Hematopoietic multipotent progenitor cell treated with erythropoietin and hydrocortisone succinate and interleukin-3 and kit ligand, for 8 days (in vitro differentiated cells): ENCODE data around the gene PHETA1.
"Not testable (repeated sequence)": the region's sequence is repeated elsewhere in the genome, so short reads cannot be mapped to it uniquely, and the experiment has no call there.

Experiments
- DNase-seq: peaks from one replicate; pipeline ENCODE4 v3.0.0-alpha.2; 2015

PHETA1 gene

GRCh38 chr12:111347891-111348644 lies 20.8 kb downstream of the PHETA1 start:
- no peak for DNase-seq

DNA sequence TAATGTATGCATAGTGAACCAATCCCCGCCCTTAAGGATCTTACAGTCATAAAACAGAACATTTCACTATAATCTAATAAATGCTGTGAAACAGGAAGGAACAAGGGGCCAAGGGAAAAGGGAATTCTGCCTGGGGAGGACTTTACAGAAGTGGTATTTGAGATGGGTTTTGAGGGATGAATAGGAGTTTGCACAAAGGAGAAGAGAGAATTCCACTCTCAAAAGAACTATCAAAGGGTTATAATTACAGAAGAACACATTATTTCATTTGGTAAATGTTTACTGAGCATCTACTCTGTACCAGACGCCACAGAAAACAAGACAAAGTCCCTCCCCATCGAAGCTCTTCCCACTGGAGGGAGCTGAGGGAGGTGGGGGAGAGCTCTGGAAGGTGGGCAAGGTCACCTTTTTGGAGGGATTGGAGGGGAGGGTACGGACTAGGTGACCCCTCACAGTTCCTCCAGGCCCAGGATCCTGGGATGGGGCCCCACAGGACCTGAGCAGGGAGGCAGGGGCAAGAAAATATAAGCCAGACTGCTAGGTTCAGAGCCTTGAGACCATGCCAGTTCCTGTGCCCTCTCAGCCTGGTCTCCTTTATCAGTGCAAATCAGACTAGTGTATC lies 24.5 kb downstream of the PHETA1 start:
- DNase-seq = no peak

DNA sequence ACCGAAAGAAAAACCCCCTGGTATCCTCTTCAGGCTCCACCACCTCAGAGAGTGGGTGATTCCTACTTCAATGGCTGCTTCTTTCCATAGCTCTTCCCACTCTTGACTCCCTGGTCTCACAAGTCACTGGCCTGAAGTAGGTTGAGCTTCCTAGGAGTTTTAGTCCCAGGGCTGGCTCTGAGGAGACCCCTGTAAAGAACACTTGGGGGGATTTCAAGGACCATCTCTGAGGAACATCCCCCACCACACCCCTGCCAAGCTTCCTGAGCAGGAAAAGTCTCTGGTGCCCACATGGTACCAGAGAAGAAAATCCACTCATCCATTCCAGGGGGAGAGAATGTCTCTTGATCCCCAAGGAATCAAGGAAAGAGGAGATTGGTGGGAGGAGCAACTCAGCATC lies 25.7 kb downstream of the PHETA1 start:
- no peak for DNase-seq

- DNase-seq = no peak
Measured at GRCh38 chr12:111342376-111342775, 26.5 kb downstream of the PHETA1 start.

DNA sequence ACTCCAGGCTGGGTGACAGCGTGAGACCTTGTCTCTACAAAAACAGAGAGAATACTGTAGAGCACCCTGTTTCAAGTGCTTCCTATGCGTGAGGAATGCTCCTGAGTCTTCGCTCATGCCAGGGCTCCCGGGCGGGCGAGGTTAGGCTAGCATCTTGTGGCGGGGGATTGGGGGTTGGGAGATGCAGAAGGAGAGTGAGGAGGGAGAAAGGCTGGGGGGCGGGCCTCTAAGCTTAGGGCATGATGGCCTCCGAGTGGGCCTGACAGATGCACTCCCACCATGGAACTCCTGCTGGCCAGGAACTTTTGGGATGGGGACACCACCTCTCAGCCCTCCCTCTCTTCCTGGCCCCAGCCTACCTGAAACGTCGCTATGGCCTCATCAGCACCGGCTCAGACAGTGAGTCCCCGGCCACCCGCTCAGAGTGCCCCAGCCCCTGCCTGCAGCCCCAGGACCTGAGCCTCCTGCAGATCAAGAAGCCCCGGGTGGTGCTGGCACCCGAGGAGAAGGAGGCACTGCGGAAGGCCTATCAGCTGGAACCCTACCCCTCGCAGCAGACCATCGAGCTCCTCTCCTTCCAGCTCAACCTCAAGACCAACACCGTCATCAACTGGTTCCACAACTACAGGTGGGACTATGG lies 27.3 kb downstream of the PHETA1 start:
- no peak for DNase-seq

DNA sequence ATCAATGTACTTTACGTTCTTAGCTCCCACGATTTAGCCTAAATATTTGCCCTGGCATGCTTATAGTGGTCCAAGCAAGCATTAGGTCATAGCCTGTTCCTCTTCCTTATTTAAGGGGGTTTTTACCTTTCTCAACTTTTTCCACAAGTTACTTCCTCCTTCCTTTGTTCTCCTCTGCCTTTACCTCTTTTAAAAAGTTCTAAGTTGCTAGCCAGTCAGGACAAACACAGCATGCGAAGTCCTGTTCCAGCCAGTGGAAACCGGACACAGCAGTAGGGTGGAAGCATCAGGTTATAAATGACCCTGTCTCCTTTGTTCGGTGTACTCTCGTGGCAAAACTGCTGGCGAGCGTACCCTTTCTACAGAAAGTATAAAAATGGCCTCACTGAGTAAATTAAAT lies 28.2 kb downstream of the PHETA1 start:
- DNase-seq = not testable (repeated sequence)

DNA sequence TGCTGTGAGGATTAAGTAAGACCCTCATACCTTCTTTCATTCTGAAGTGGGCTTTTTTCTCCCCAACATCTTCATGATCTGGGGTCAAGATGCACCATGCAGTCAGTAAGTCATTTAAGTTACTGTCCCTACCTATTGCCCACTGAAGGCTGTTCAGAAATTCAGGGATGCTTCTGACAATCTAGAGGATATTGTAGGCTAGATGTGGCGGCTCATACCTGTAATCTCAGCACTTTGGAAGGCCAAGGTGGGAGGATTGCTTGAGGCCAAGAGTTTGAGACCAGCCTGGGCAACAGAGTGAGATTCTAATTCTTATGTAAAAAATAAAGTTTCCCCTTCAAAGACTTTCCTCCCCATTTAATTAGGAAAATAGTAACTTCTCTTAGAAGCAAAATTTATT lies 28.7 kb downstream of the PHETA1 start:
- no peak for DNase-seq

GRCh38 chr12:111339321-111339938 lies 29.5 kb downstream of the PHETA1 start:
- DNase-seq = peak; percentile 33

- DNase-seq = no peak
Measured at GRCh38 chr12:111338096-111338495, 30.8 kb downstream of the PHETA1 start.

- DNase-seq = no peak
Measured at GRCh38 chr12:111337371-111337770, 31.5 kb downstream of the PHETA1 start.

- DNase-seq = not testable (repeated sequence)
Measured at GRCh38 chr12:111336411-111336810, 32.5 kb downstream of the PHETA1 start.

DNA sequence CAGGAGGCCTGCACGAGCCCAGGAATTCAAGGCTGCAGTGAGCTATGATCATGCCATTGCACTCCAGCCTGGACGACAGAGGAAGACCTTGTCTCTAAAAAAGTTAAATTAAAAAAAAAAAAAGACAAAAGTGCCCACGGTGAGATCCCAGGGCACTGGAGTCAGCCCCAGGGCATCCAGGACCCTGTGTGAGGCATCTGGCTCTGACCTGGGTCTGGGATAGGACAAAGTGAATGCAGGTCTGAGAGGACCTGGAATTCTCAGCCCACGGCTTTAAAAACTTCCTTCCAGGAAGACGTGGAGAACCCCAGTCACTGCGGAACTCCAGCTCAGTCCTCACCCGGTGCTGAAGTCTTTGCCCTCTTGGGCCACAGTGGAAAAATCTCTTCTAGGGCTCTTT lies 33.1 kb downstream of the PHETA1 start:
- DNase-seq = no peak

DNA sequence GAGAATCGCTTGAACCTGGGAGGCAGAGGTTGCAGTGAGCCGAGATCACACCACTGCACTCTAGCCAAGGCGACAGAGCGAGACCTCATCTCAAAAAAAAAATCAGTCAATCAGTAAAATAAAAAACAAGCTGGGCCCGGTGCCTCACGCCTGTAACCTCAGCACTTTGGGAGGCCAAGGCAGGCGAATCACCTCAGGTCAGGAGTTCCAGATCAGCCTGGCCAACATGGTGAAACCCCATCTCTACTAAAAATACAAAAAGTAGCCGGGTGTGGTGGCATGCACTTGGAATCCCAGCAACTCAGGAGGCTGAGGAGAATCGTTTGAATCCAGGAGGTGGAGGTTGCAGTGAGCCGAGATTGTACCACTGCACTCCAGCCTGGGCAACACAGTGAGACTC lies 33.6 kb downstream of the PHETA1 start:
- DNase-seq = not testable (repeated sequence)

DNA sequence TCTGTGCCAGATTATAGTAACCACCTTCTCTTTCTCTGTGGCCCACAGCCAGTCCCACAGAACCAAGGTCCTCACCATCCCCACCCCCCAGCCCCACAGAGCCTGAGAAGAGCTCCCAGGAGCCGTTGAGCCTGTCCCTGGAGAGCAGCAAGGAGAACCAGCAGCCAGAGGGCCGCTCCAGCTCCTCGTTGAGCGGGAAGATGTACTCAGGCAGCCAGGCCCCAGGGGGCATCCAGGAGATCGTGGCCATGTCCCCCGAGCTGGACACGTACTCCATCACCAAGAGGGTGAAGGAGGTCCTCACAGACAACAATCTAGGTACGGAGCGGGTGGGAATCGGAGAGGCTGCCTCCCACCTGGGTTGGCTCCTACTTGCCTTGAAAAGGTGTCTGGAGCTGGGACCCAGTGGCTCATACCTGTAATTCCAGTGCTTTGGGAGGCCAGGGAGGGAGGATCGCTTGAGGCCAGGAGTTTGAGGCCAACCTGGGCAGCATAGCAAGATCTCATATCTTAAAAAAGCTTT lies 34.4 kb downstream of the PHETA1 start:
- DNase-seq = no peak

DNA sequence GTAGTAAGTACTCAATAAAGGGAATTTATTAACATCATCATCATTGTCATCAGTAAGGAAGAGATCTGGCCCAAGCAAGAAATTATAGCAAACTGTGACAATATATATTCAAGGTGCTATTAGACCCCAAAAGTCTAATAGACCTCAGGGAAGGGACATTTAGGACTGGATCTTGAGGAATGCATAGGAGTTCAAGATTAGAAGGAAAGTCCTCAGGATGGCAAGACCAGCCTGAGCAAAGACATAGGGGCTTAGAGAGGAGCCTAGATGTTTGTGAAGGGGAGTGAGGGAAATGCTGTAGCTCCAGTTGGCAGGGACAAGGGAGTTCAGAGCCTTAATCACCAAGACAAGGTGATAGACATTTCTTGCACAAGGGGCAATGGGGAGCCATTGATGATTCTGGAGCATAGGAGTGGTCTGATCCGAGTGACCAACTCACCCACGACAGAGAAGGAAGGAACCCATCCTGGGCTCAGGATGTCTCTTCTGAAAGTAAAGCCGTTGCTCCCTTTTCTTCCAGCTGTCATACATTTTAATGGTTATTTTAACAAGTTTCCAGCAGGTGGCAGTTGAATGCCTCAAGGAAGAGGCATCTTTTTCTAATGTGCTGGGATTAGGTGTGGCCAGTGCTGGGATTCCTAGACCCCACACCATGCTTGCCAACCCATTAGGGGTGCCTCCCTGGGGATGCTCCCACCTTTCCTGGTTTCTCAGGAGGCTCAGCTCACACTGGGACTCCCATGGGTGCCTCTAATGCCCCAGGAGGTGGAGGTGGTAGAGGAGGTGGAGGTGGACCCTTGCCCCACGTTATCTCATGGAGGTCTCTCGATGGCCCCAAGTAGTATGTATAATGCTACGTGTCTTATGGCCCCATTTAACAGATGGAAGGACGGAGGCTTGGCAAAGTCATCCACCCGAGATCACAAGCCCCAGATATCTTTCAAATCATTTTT lies 37.8 kb downstream of the PHETA1 start:
- peak; percentile 65 for DNase-seq

DNA sequence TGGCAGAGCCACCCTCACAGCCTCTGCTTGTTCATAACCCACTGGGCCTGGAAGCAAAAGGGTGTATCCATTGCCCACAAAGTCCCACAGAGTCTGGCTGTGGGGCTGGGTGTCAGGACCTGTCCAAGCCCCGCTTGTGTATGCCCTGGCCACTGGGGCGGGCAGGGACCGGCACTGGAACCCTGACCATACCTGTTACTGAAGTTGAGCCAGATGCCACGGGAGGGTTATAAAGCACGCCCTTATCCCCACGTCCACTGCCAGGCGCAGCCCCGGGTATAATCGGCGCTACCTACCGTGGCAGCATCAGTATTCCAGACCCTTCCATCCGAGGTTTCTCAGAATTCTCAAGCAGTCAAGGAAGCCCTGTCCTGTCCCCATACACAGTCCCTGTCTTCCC lies 40.8 kb downstream of the PHETA1 start:
- no peak for DNase-seq

DNA sequence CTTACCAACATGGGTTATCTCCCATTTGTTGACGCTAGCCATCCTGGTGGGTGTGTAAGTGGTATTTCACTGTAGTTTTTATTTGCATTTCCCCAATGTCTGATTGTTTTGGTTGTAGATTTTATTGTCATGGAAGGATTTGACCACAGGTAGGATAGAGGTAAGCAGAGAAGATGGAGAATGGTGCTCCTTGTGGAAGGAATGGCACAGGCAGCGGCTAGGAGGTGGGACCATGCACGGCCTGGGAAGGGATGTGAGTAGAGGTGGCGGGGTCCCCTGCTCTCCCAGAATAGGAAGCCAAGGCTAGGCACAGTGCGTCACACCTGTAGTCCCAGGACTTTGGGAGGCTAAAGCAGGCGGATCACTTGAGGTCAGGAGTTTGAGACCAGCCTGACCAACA lies 41.4 kb downstream of the PHETA1 start:
- no peak for DNase-seq

DNA sequence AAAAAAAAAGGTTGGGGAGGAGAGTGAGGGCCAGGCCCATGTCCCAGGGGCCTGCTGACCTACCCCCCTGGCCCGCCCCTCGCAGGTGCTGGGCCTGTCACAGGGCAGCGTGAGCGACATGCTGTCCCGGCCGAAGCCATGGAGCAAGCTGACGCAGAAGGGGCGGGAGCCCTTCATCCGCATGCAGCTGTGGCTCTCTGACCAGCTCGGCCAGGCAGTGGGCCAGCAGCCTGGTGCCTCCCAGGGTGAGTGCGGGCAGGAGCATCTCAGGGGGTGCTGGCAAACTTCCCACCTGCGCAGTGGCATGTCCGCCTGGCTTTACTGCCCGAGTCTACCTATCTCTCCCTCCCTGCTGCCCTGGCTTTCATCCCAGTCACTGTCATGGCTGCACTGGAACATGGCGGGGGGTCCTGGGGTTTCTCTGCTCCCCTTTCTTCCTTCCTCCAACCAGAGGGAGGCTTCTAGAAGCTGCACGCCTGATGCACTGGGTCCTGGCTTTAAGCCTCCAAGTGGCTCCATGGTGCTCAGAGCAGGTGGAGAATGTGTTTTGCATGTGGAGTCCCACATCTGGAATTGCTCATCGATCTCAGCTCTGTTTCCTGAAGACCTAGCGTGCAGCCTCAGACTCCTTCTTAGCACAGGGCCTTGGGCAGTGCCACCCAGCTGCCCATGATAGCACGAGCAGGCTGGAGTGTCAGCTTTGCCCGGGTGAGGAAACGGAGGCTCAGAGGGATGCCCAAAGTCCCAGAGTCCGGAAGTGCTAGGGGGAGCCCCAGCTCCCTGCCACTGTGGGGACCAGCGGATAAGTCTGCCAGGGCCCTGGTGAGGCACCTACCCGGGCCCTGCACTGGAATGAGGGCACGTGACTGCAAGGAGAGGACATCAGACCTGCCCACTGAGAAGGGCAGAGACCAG lies 46.3 kb downstream of the PHETA1 start:
- DNase-seq = no peak

DNA sequence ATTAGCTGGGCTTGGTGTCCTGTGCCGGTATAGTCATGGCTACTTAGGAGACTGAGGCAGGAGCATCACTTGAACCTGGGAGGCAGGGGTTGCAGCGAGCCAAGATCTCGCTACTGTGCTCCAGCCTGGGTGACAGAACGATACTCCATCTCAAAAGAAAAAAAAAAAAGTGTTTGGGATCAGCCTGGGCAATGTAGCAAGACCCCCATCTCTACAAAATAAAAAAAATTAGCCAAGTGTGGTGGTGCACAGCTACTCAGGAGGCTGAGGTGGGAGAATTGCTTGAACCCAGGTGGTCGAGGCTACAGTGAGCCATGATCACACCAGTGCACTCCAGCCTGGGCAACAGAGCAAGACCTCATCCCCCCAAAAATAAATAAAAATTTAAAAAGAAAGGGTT lies 47.6 kb downstream of the PHETA1 start:
- DNase-seq = no peak

DNA sequence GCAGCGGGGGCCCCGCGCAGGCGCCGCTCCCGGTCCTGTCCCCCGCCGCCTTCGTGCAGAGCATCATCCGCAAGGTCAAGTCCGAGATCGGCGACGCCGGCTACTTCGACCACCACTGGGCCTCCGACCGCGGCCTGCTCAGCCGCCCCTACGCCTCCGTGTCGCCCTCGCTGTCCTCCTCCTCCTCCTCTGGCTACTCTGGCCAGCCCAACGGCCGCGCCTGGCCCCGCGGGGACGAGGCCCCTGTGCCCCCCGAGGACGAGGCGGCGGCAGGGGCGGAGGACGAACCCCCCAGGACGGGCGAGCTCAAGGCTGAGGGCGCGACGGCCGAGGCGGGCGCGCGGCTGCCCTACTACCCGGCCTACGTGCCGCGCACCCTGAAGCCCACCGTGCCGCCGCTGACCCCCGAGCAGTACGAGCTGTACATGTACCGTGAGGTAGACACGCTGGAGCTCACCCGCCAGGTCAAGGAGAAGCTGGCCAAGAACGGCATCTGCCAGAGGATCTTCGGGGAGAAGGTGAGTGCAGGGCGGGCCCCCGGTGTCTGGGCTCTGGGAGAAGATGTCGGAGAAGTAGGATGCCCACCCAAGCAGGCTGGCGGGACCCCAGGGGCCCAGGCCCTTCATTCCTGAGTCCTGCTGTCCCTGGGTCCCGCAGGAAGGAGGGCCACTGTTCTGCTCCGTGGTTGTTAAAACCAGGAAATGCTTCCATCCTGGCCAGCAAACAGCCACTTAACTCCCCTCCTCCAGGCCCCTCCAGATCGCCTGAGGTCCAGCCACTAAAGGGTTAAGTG lies 48.4 kb downstream of the PHETA1 start:
- no peak for DNase-seq
